GM21360 (cell line): ENCODE data around the gene TBCK.

Experiments used
- ATAC-seq: cut with Tn5 transposase; IDR thresholded peaks from one replicate; pipeline ENCODE4 v1.9.1; 2021; ENCODE audit warnings: mild to moderate bottlenecking, moderate library complexity; ENCODE audit not compliant: unreplicated experiment

Gene TBCK

DNA sequence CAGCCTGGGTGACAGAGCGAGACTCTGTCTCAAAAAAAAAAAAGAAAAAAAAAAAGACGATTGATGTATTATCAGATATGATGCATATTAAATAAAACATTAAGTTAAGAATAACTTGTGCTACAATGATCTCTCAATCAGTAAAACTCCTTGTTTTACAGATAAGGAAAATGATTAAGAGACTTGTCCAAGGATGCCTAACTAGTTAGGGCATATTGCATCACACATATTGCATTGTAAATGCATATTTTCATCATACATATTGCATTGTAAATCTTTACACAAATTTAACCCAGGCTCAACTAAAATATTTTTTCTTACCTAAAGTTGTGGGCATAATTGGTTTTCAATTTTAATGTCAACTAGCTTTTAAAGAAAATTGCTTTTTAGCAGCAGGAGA lies 26.3 kb downstream of the TBCK start:
- ATAC-seq = no peak

DNA sequence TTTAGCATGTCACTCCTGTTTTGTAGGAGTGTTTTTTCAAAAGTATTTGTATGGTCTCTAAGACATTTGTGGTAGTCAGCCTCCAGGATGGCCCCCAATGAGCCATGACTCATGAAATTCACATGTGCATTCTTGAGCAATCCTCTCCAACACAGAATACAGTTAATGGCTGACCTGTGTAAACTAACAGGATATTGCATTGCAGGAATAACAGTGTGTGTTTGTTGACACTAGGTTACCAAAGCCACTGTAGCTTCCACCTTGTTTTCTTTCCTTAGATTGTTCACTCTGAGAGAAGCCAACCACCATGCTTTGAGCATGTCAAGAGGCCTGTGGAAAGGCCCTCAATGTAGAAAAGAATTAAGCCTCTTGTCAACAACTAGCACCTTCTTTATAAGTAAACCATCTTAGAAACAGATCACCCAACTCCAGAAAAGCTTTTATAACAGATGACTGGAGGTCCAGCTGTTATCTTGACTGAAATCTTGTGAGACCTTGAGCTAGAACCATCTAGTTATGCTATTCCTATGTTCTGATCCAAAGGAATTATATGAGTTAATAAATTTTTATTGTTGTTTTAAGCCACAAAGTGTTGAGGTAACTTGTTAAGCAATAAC lies 28.5 kb downstream of the TBCK start:
- no peak for ATAC-seq

DNA sequence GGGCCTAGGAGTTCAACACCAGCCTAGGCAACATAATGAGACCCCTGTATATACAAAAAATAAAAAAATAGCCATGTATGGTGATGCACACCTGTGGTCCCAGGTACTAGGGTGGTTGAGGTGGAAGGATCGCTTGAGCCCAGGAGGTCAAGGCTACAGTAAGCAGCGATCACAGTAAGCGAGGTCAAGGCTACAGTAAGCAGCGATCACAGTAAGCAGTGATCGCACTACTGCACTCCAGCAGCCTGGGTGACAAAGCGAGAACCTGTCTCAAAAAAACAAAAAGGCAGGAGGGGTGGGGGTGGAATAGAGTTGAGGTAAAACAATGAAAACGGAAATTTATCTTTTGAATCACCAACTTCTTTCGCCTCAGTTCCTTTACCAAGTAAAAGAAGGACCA lies 29.4 kb downstream of the TBCK start:
- ATAC-seq = no peak

DNA sequence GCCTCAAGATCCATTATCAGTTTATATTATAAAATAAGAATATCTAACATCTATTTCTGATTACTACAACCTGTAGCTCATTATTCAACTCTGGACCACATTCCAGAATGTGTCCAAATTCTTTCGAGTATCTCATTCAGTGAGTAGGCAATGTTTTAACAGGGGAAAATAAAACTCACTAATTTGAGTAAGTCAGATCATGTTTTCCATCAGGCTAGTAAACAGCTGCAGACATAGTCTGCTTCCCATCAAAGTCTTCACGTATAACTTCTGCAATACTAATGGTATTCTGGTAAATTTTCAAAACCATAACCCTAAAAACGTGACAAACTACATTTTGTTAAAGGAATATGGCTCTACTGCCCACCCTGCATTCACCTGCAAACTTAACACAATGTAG lies 31.8 kb downstream of the TBCK start:
- no peak for ATAC-seq

DNA sequence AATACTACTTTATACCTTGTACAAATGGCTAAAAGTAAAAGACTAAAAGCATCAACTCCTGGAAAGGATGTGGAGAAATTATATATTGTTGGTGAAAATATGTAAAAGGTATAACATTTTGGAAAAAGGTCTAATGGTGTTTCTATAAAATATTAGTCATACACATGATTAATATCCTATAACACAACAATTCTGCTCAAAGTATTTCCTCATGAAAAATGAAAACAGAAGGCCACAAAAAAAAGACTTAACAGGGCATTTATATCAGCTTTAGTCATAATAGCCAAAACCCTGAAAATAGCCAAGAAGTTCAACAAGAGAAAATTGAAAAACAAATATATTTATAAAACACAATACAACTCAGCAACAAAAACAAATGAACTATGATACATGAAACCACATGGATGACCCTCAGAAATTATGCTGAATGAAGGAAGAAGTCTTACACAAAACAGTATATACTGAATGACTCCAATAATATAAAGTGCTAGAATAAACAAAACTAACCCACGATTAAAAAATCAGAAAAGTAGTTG lies 38.8 kb downstream of the TBCK start:
- ATAC-seq = no peak

DNA sequence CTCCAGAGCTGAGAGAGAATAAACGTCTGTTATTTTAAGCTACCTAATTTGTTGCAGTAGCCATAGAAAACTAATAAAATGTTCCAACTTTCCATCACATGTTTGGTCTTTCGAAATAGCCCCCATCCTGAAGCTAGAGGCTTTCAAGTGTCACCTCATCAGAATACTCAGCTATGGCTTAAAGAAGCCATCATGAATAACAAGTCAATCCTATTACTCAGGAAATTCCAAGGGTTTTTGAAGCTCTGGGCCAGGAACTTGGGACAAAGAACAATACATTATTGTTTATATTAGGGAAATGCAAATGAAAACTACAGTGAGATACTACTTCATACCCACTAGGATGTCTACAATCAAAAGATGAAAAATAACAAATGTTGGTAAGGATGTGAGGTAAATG lies 42.2 kb downstream of the TBCK start:
- ATAC-seq = no peak

DNA sequence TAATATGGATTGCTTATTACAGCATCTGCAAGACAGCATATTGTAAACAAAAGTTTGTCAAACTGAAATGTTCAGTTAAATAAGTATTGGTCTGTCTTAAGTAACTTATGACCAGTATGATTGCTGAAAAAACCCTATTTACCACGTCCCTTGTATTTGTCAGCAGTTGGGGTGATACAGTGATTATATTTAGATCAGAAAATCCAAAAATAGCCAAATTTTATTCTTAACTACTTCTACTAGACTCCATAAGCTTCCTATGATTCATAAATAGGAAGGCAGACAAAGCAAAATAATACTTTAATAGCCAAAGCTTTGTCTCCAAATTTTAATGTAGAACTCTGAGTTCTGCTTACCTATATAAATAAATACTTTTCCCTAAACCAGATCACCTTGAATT lies 45.3 kb downstream of the TBCK start:
- ATAC-seq = no peak

DNA sequence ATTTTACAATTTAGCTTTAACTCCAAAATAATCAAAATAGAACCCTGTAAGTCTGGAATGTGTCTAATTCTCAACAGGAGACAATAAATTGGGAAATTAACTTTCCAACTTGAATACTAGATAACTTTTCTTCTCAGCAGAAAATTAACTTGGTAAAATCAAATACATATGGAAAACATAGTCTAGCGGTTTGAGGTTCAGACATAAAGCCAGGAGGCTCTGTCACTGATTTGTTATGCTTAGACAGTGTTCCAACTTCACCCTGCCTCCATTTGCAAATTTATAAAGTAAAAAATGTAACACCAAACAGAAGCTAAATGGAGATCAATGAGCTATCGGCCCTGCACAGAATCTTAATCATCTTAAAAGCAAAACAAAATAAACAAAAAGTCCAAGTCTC lies 46.3 kb downstream of the TBCK start:
- ATAC-seq = no peak

DNA sequence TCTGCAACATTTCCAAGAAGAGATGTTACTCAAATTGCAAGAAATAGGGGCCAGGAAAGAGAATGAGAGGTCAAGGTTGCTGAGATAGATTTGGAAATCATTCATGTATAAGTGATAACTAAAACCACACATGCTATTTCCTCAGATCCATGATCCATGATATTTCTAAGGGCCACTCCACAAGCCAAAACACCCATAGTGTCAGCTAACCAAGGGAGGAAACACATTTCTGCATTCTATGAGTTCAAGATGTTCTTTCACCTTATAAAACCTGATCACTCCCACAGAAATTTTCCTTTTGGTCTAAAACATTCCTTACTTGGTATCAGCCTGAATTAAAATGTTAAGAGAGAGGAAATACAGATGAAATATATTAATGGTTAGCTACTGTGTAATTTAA lies 47.2 kb downstream of the TBCK start:
- ATAC-seq = no peak

DNA sequence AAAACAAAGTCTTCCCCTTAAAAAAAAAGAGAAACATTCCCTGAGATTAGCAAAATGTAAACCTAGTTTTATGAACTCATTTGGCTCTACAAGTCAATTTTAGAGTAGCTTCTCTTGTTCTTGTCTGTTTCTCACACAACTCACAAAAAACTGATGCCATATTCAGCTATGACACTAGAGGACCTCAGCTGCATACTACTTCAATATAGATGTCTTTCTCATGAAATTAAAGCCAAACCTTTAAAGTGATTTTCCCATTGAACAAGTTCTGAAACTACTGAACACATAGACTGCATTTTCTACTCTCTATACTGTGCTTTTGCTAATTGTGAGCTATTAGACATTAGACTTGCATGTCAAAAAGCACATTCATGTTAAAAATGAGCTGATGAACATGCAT lies 49.8 kb downstream of the TBCK start:
- ATAC-seq = peak; percentile 78

DNA sequence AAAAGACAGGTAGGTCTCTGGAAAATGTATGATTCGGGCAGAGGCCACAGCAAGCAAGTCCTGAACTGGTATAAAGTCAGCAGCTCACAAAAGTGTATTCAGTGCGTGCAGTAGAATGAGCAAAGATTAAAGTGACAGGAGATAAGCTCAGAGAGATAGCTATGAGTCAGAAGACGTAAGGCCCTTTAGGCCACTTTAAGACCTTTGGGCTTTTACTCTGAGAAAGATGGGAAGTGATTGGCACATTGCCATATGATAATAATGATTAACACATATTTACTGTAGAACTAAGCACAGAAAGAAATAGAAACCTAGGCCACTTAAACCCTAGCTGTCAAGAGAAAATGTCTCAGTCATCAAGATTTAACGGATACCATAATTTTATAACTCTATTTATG lies 51.7 kb downstream of the TBCK start:
- no peak for ATAC-seq

DNA sequence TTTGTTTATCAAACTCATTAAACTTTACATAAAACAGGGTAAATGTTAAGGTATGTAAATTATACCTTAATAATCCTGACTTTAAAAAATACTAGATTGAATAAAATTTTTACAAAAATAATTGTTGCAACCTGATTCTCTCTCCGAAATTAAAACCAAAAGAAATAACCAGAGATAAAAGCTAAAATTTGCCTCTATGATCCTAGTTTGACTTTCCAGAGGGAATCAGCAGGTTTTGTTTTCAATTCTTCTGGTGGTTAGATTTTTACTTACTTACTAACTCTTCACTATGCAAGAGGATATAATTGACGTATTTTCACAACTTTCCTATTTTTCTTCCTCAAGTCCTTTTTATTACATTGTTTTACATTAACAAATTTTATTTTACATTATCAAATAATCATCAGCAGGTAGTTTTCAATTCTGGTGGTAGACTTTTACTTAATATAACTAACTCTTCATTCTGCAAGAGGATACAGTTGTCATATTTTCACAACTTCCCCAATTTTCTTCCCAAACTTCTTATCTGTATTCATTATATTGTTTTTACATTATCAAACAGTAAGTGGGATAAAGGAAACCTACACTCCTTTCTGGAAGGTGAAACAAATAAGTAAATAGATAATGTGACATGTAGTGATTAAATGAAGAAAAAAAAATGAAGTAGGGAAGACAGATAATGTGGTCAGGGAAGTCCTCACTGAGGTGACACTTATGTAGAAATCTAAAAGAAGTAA lies 52.2 kb downstream of the TBCK start:
- ATAC-seq = no peak

DNA sequence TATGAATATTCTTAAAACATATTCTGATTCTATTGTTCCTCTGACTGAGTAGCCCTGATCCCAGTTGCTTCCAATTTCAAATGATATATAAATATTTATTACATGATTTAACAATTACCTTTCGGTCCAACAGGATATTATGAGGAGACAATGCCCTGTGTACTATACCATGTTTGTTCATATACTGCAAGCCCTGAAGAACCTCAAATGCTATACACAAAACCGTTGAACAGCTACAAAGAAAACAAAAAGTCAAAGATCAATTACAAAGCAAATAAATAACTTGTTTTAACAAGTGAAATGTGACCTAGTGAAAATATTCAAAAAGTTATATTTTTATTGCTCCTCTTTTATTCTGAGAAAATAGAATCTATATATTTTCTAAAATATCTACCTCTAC lies 54.0 kb downstream of the TBCK start:
- no peak for ATAC-seq

DNA sequence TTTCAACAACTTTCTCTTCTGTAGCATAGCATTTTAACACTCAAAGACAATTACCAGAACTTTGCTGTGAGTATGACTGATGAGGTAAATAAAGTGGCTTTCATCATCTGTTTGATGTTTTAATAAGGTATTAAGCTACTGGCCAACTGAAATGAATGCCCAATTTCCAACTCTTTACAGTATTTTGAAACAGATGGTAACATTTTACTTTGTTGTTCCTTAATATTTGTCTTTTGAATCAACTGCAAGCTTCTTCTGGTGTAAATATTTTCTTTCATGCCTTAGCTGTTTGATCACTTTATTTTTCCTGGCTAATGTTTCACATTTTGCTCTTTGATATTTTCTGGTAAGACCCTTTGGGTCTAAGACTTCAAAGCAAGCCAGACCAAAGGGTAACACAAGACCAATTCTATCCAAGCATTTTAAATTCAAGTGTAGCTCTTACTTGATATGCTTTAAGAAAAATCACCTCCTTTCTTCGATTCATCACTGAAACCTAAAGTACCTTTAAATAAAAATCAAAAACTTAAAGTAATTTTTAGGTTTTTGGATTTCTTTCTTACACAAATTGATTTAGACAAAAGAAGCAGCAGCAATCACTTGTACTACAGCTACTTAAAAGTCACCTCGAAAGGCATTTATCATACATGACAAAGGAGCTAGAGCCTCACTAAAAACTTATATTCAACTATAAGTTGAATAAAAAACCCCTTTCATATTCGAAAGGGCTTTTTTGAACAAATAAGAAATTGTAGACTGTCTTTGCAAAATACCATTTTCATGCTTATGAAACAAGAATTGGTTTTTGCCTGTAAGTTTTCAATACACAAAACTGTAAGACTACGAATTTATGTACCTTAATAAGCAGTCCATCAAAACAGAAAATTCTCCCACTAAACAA lies 57.6 kb downstream of the TBCK start:
- no peak for ATAC-seq

DNA sequence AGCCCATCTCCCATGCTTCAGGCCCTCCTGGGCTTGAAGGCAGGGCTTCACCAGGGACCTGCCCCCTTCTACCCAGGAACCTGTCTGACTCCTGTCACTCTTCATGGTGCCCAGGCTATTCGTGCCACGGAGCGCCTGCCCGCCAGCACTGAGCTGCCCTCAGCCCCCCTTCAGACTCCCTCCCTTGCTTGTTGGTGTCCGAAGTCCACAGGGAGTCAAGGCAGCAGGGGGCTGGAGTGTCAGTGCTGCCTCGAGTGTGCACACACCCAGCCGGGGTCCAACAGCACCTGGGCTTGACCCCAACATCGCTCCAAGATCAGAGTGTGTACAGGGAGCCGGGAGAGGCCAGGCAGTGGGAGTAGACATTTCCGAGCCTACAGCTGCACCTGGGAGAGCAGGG lies 59.8 kb downstream of the TBCK start:
- ATAC-seq = no peak

DNA sequence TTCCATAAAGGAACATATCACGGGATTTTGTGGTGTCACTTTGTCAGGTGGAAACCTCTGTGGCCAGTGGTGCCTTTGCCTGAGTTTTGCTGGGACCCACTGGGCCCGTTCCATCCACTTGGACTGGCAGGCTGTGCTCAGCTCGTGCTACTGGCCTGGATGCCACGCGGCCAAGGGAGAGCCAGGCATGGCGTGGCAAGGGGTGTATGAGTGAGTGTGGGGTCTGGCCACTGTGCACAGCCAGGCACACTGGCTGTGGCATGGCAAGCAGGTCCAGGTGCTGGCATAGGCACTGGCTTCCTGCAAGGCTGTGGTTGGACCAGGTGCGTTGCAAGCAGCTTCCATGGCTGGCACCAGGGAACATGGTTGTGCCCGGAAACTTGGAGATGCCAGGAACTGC lies 60.8 kb downstream of the TBCK start:
- ATAC-seq = no peak

DNA sequence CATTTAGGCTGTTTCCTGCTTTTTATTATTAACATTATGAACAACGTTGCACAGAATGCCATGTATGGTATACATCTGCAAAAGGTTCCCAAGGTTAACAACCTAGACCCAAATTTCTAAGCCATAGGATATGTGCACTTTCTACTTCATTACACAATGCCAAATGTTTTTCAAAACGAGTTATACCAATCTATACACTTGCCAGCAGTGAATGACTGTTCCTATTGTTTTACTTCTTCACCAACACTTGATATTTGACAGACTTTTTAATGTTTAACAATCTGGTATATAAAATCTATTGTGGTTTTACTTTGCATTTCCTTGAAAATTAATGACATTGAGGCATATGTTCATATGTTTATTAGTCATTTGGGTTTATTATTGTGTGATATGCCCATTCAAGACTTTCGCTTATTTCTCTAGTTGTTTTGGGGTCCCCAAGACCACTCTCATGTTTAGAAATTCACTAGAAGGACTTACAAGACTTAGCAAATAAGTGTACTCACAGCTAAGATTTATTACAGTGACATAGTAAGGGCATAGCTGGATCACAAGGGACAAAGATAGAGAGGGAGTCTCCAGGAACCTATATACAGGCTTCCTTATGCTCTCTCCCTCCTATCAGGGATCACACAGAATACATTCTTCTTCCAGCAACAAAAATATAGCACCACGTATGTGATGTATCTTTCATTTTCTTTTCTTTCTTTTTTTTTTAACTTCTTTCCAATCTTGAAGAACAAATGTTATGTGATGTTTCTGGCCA lies 62.5 kb downstream of the TBCK start:
- ATAC-seq = no peak

DNA sequence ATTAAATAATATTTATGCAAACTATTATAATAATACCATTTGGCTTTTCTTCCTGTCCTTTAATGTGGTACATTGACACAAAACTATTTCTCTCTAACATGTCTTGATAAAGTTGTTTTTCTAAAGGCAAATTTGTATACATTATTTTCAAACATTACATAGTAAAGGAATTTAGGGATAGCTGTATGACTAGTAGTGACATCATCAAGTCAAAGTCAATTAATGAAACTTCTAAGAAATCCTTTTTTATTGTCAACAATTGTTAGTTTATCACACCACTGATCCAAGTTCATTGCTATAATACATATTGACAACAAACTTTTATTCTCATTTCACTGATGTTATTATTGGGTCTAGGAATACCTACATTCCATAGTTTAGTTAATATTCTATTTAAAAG lies 68.4 kb downstream of the TBCK start:
- no peak for ATAC-seq

DNA sequence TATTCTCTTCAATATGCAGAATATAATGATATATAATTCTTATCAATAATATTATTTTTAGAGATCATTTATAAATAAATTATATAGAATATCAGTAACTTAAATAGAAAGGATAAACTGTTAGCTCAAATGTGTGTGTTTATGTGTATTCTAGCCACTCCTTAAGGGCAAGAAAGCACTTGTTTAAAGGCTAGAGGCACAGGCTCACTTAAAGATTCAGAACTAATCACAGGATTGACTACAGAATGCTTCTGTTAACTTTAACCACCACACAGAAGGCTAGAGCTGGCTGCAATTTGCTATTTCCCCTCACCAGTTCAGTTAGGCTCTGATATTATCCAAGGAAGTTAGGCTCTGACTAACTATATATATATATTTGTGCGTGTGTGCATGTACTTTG lies 69.6 kb downstream of the TBCK start:
- no peak for ATAC-seq

DNA sequence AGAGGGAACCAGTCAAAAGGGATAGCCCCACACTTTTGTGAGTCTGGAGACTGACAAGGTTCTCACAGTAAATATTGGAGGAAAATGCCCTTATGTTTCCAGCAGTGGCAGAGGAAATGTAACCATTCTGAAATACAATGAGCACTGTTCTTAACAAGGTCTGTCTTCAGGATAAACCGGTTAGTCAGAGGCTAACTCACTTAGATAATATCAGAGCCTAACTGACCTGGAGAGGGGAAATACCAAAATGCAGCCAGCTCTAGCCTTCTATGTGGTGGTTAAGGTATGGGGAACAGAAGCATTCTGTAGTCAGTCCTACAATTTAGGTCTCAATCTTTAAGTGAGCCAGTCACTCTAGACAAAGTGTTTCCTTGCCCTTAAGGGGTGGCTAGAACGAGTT lies 70.8 kb downstream of the TBCK start:
- no peak for ATAC-seq

DNA sequence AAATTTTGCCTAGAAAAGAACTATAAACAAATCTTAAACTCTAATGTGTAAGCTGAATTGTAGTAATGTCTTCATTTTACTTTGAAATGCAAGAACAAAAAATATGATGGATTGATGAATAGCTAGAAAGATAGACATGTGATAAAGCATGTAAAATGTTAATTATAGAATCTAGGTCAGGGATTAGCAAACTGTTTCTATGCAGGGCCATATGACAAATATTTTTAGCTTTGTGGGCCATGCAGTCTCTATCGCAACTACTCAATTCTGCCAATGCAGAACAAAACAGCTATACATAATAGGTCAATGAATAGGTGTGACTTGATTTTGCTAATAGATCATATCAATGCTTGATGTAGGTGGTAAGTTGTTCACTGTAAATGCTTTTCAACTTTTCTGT lies 75.3 kb downstream of the TBCK start:
- no peak for ATAC-seq
